ENCODE data around the gene RCVRN. TPM values are rescaled to one million over a fixed set of nuclear protein-coding genes. Genes with fewer than 3 reads are reported as not detected.
A peak's percentile ranks its signal among the peaks of the same experiment; 100 is the strongest.
"Not testable (repeated sequence)": the region's sequence is repeated elsewhere in the genome, so short reads cannot be mapped to it uniquely, and the experiment has no call there.

Gene RCVRN
- total RNA-seq, 2 donors from 2014 or later: 0.14 TPM; not detected in 1

DNA sequence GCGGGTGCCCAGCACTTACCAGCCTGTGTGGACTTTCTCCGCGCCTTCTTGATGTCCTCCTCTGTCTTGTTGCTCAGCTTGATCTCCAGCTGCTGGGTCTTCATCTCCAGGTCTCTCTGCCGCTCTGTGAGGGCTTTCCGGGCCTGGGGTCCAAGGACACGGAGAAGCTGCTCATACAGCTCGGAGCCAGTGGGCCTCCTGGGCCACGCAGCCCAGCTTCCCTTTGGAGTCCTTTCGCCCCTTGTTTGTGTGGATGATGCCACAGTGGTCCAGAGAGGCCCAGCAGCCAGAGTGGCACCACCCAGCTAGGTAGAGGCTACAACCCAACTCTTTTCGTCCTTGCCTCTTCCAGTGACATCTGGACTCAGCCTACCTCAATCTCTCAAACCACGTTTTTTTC, 20.4 kb upstream of the RCVRN start:
- ATAC-seq (ENCODE audit: insufficient number of reproducible peaks, low FRiP score, low read depth) (no peak), DNase-seq (ENCODE audit: low spot score) (no peak)
- Histone ChIP-seq H3K4me3 (no peak overlapping the region), H3K9me3 (no peaks in the 10 kb centered on the region), H3K27me3 (replicated peaks; ENCODE audit: insufficient read depth) (no peaks in the 10 kb centered on the region), H3K27ac (no peak overlapping the region), H3K36me3 (no peaks in the 10 kb centered on the region), H3K4me1 (ENCODE audit: control insufficient read depth in 1 of 2, low read depth in 2 of 2) (no peaks in the 10 kb centered on the region)
- TF ChIP-seq CTCF (IDR thresholded peaks at IDR 0.05): no peak

GRCh38 chr17:9924735-9925191, 19.7 kb upstream of the RCVRN start:
- Histone ChIP-seq H3K4me1 (ENCODE audit: control insufficient read depth in 1 of 2, low read depth in 2 of 2) (no peaks in the 10 kb centered on the region), H3K9me3 (no peaks in the 10 kb centered on the region), H3K36me3 (no peaks in the 10 kb centered on the region), H3K27me3 (replicated peaks; ENCODE audit: insufficient read depth) (no peaks in the 10 kb centered on the region), H3K27ac (no peak overlapping the region), H3K4me3 (no peak overlapping the region)
- DNase-seq (ENCODE audit: low spot score) (no peak), ATAC-seq (ENCODE audit: insufficient number of reproducible peaks, low FRiP score, low read depth) (no peak)
- peak; percentile 88 for TF ChIP-seq CTCF (IDR thresholded peaks at IDR 0.05)

- ATAC-seq (ENCODE audit: insufficient number of reproducible peaks, low FRiP score, low read depth): no peak
- no peaks in the 10 kb centered on the region for H3K27me3 ChIP-seq (replicated peaks; ENCODE audit: insufficient read depth)
- H3K27ac ChIP-seq: no peak overlapping the region
Observed at GRCh38 chr17:9922012-9922848, 17.2 kb upstream of the RCVRN start.

GRCh38 chr17:9921216-9921615, 16.1 kb upstream of the RCVRN start:
- H3K27ac ChIP-seq; H3K9me3 ChIP-seq; H3K27me3 ChIP-seq (replicated peaks; ENCODE audit: insufficient read depth); H3K36me3 ChIP-seq; H3K4me3 ChIP-seq; H3K4me1 ChIP-seq (ENCODE audit: control insufficient read depth in 1 of 2, low read depth in 2 of 2); ATAC-seq (ENCODE audit: insufficient number of reproducible peaks, low FRiP score, low read depth); DNase-seq (ENCODE audit: low spot score): not testable (repeated sequence)

More at GRCh38 chr17:9922012-9922848, 17.2 kb upstream of the RCVRN start:
- no peaks in the 10 kb centered on the region for H3K4me1 ChIP-seq (ENCODE audit: control insufficient read depth in 1 of 2, low read depth in 2 of 2)
- H3K9me3 ChIP-seq: no peaks in the 10 kb centered on the region
- H3K36me3 ChIP-seq: no peaks in the 10 kb centered on the region
- DNase-seq (ENCODE audit: low spot score): no peak
- no peak for TF ChIP-seq CTCF (IDR thresholded peaks at IDR 0.05)
- no peak overlapping the region for H3K4me3 ChIP-seq

DNA sequence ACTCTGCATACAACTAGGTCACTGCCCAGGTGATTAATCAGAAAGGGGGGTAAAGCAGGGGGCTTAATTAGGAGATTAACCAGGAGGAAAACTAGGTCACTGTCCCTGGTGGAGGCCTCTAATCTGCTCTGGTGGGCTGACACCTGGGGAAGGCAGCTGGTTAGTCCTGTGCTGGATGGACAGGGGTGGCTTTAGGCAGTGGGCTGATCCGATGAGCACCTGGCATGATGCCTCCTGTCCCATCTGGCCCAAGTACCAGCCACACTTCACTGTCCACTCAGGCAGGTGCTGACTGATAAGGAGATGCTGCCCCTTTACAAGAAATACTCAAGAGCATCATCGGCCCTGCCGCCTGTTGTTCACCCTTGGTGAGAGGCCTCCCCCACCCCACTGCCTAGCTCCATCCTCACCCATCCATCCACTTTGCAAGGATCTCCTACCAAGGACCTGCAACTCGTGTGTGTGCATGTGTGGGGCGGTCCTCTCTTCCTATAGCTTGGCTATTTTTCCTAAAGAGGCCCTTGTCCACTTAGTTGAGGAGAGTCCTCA, 13.8 kb upstream of the RCVRN start:
- Histone ChIP-seq H3K4me1 (ENCODE audit: control insufficient read depth in 1 of 2, low read depth in 2 of 2) (no peaks in the 10 kb centered on the region), H3K9me3 (no peaks in the 10 kb centered on the region), H3K27me3 (replicated peaks; ENCODE audit: insufficient read depth) (no peaks in the 10 kb centered on the region), H3K27ac (no peak overlapping the region), H3K4me3 (no peak overlapping the region), H3K36me3 (no peaks in the 10 kb centered on the region)
- DNase-seq (ENCODE audit: low spot score) (no peak), ATAC-seq (ENCODE audit: insufficient number of reproducible peaks, low FRiP score, low read depth) (no peak)
- TF ChIP-seq CTCF (IDR thresholded peaks at IDR 0.05): no peak

Data from thoracic aorta (tissue), 2 donors.